ENCODE measurements around the gene GSK3B. TPM values are rescaled to one million over a fixed set of nuclear protein-coding genes. Genes with fewer than 3 reads are reported as not detected.

GSK3B gene
- total and polyA plus RNA-seq, 2 donors from 2014 or later: 6.4 to 52.1 TPM

DNA sequence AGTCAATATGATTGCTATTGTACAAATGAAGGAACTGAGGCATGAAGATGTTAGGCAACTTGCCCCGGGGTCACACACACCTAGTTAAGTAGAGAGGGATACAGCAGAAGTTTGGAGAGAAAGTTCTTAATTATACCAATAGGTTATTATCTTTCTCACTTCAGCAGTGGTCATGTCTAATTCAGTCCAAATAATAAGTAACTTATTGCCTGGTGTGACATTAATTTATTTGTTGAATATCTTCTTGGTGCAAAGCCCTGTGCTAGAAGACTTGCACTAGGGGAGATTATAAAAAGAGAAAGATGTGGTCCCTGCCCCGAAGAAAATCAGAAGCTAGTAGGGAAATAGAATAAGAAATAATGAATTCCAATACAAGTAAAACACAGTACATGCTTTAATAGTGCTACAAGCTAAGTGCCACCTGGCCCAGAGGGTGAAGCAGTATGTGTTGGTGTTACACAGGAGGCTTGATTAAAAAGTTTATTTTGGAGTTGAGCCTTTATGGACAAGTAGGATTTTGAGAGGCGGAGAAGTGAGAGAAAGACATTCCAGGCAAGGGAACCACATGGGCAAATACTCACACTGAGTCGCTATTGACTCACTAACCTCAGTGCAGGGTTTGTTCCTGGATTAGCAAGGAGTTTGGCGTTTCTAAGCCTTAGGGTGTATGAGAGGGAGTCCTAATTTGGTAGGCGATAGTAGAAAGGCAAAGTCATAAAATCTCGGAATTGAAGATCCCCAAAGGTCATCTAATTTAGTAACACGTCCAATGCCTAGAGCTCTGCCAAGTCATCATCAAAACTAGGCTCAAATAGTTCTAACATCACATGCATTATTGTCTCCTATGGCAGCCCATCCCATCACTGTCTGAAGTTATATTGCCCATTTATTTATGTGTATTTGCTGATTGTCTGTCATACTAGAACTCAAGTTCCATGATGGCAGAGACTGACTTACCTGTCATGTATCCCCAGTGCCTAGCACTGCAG lies 19.2 kb upstream of the GSK3B start:
- intact Hi-C loops (cut with DNase I): no loop called here
- Histone ChIP-seq H3K4me1 (ENCODE audit: control insufficient read depth in 2 of 3, insufficient read depth in 2 of 3, low read depth in 1 of 3, low read length in 3 of 3) (no peaks in the 10 kb centered on the region), H3K27ac (ENCODE audit: low read depth in 2 of 2, low read length in 2 of 2) (no peak overlapping the region), H3K9ac (ENCODE audit: low read length in 3 of 3) (no peak overlapping the region), H3K4me3 (ENCODE audit: low read length in 3 of 3) (no peak overlapping the region), H3K27me3 (ENCODE audit: control insufficient read depth, insufficient read depth, low read length) (no peaks in the 10 kb centered on the region), H3K9me3 (ENCODE audit: control insufficient read depth in 2 of 3, insufficient read depth in 1 of 3, low read length in 3 of 3) (peaks cover 0 to 5% (median 0%) of the 10 kb centered on the region in 3 donors), H3K36me3 (ENCODE audit: control insufficient read depth in 2 of 3, insufficient read depth in 3 of 3, low read length in 3 of 3) (no peaks in the 10 kb centered on the region)
- TF ChIP-seq, protein P1, sequence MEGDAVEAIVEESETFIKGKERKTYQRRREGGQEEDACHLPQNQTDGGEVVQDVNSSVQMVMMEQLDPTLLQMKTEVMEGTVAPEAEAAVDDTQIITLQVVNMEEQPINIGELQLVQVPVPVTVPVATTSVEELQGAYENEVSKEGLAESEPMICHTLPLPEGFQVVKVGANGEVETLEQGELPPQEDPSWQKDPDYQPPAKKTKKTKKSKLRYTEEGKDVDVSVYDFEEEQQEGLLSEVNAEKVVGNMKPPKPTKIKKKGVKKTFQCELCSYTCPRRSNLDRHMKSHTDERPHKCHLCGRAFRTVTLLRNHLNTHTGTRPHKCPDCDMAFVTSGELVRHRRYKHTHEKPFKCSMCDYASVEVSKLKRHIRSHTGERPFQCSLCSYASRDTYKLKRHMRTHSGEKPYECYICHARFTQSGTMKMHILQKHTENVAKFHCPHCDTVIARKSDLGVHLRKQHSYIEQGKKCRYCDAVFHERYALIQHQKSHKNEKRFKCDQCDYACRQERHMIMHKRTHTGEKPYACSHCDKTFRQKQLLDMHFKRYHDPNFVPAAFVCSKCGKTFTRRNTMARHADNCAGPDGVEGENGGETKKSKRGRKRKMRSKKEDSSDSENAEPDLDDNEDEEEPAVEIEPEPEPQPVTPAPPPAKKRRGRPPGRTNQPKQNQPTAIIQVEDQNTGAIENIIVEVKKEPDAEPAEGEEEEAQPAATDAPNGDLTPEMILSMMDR (IDR thresholded peaks at IDR 0.05; ENCODE audit: borderline replicate concordance, extremely low read depth, insufficient read depth): no peak
- DNase-seq (no peak), FAIRE-seq (no peak)

DNA sequence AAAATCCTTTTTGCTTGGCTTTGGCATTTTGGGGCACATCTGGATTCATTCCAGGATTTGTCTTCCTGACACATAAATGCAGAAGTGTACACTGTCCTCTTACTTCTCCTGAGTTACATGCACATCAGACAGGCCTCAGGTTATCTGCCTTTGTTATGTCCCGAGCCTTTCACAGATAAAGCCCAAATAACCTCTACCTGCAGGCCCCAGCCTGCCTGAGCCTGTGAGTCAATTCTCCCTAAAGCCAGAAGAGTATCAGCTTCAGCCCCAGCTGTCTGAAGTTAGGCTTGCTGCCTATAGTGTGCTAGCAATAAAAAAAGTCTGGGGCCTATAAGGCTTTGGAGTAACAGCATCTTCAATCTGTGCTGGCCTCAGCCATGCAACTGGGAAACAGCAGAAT lies 17.7 kb upstream of the GSK3B start:
- TF ChIP-seq, protein P1 (IDR thresholded peaks at IDR 0.05; ENCODE audit: borderline replicate concordance, extremely low read depth, insufficient read depth): no peak
- no peak overlapping the region for H3K9ac ChIP-seq (ENCODE audit: low read length in 3 of 3)
- H3K4me1 ChIP-seq (ENCODE audit: control insufficient read depth in 2 of 3, insufficient read depth in 2 of 3, low read depth in 1 of 3, low read length in 3 of 3): no peaks in the 10 kb centered on the region
- H3K36me3 ChIP-seq (ENCODE audit: control insufficient read depth in 2 of 3, insufficient read depth in 3 of 3, low read length in 3 of 3): no peaks in the 10 kb centered on the region
- no peak for FAIRE-seq
- no peaks in the 10 kb centered on the region for H3K27me3 ChIP-seq (ENCODE audit: control insufficient read depth, insufficient read depth, low read length)
- H3K9me3 ChIP-seq (ENCODE audit: control insufficient read depth in 2 of 3, insufficient read depth in 1 of 3, low read length in 3 of 3): peaks cover 0 to 5% (median 0%) of the 10 kb centered on the region in 3 donors
- DNase-seq: no peak
- intact Hi-C loops (cut with DNase I): no loop called here
- no peak overlapping the region for H3K4me3 ChIP-seq (ENCODE audit: low read length in 3 of 3)
- H3K27ac ChIP-seq (ENCODE audit: low read depth in 2 of 2, low read length in 2 of 2): no peak overlapping the region

- intact Hi-C loops (cut with DNase I): no loop called here
- no peaks in the 10 kb centered on the region for H3K9me3 ChIP-seq (ENCODE audit: control insufficient read depth in 2 of 3, insufficient read depth in 1 of 3, low read length in 3 of 3)
- no peak overlapping the region for H3K4me3 ChIP-seq (ENCODE audit: low read length in 3 of 3)
- H3K36me3 ChIP-seq (ENCODE audit: control insufficient read depth in 2 of 3, insufficient read depth in 3 of 3, low read length in 3 of 3): no peaks in the 10 kb centered on the region
- no peaks in the 10 kb centered on the region for H3K27me3 ChIP-seq (ENCODE audit: control insufficient read depth, insufficient read depth, low read length)
- DNase-seq (no peak), FAIRE-seq (no peak)
- no peaks in the 10 kb centered on the region for H3K4me1 ChIP-seq (ENCODE audit: control insufficient read depth in 2 of 3, insufficient read depth in 2 of 3, low read depth in 1 of 3, low read length in 3 of 3)
- no peak overlapping the region for H3K9ac ChIP-seq (ENCODE audit: low read length in 3 of 3)
- TF ChIP-seq, protein P1 (IDR thresholded peaks at IDR 0.05; ENCODE audit: borderline replicate concordance, extremely low read depth, insufficient read depth): no peak
- no peak overlapping the region for H3K27ac ChIP-seq (ENCODE audit: low read depth in 2 of 2, low read length in 2 of 2)
Measured at GRCh38 chr3:120103276-120103675, 9.0 kb upstream of the GSK3B start.

Measured in kidney (tissue), 14 donors.